AG08395 (cell line): ENCODE data around the gene UCHL5.

Experiments used
- DNase-seq: peaks from one replicate; pipeline ENCODE4 v3.0.0; 2012; ENCODE audit warnings: mixed read lengths, low spot score

The UCHL5 gene

DNA sequence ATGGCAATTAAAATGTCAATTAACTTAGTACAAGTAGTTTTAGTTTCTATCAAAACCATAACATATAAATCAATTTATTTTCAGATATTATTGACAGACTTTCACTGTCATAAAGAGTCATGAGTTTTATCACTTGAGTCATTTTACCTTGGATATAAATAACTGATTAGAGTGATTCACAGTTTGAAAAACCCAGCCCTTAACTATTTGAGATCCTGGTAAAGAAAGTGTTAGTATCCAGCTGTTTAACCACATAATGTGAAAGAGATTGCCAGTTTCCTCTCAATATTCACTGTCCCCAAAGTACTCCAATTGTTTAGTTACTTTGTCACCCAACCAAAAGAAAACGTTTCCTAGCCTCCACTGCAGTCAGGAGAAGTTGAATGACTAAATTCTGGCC, 91.3 kb downstream of the UCHL5 start:
- DNase-seq: no peak

DNA sequence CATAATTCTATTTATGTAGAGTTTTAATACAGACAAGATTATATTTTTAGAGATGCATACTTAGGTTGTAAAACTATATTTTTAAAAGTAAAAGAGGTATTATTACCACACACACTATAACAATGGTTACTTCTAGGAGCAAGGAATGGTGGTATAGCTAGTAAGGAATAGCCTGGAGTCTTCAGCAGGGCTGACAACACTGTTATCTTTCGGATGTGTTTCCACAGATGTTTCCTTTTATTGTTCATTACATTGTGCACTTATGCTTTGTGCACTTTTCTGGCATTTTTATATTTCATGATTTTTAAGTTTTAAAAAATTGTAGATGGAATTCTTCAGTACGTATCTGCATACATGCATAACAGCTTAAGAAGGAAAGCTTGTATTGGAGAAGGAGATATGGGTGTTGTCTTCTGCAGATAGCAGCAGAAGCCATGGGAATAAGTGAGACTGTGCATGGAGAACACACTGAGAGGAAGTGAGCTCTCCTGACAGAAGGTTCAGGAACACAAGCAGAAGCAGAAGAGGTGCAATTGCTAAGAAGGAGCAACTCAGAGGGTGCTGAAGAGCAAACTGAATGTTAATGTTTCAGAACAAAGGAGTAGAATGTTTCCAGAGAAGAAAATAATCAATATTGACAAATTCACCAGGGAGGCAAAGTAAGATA, 91.8 kb downstream of the UCHL5 start:
- no peak for DNase-seq

DNA sequence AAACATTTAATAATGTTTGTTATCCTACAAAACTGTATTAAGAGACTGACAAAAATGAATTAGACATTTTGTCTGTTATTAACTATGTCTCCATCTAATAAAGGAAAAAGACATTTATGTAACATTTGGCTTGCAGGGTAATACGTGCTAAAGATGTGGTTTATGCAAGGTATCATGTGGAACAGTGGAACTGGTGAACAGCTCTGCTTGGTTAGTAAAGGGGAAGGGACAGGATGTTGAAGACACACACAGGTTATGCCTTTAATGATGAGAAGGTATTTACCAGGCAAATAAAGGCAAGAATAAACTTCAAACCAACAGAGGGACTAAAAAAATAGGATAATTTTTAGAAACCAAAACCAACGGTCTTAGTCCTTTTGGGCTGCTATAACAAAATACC, 93.1 kb downstream of the UCHL5 start:
- DNase-seq: no peak

DNA sequence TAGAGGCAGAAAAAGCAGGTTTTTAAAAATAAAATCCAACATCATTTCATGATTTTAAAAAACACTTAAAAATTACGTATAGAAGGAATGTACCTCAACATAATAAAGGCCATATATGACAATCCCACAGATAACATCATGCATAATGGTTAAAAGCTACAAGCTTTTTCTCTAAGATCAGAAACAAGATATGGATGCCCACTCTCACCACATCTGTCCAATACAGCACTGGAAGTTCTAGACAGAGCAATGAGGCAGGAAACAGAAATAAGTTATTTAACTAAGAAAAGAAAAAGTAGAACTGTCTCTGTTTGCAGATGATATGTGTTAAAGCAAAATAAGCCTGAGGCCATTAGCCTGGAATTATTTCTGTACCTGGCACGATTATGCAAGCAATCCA, 96.3 kb downstream of the UCHL5 start:
- no peak for DNase-seq
